Neural progenitor cell (in vitro differentiated cells): Measurements from ENCODE around the gene NINJ2. TPM values are rescaled to one million over a fixed set of nuclear protein-coding genes. Genes with fewer than 3 reads are reported as not detected.

Experiments
- DNase-seq: peaks from one replicate; pipeline ENCODE4 v3.0.0-alpha.2; 2016; ENCODE audit warnings: low spot score
- H2AFZ ChIP-seq: fragments of 200-600 bp; sonication (generic); replicated peaks from 2 replicates; pipeline ENCODE4 v1.6.1; 2016; ENCODE audit warnings: antibody characterized with exemption
- H3F3A ChIP-seq: fragments of 200-600 bp; sonication (generic); 2 replicates; pipeline ENCODE4 v1.6.1; 2016; ENCODE audit warnings: antibody characterized with exemption, low read depth
- H3K27ac ChIP-seq: fragments of 200-600 bp; sonication (generic); 2 replicates; pipeline ENCODE4 v1.5.1; 2016; ENCODE audit warnings: mild to moderate bottlenecking
- H3K27me3 ChIP-seq: fragments of 200-600 bp; sonication (generic); 2 replicates; pipeline ENCODE4 v1.6.1; 2016; ENCODE audit warnings: mild to moderate bottlenecking, moderate library complexity
- H3K36me3 ChIP-seq: fragments of 200-600 bp; sonication (generic); 2 replicates; pipeline ENCODE4 v1.5.1; 2016
- H3K4me1 ChIP-seq: fragments of 200-600 bp; sonication (generic); 2 replicates; pipeline ENCODE4 v1.6.1; 2016; ENCODE audit warnings: mixed run types
- H3K4me2 ChIP-seq: fragments of 200-600 bp; sonication (generic); 2 replicates; pipeline ENCODE4 v1.6.1; 2016
- H3K4me3 ChIP-seq: fragments of 200-600 bp; sonication (generic); 2 replicates; pipeline ENCODE4 v1.5.1; 2016
- H3K79me2 ChIP-seq: fragments of 200-600 bp; sonication (generic); 2 replicates; pipeline ENCODE4 v1.6.1; 2016; ENCODE audit warnings: low read depth
- H3K9ac ChIP-seq: fragments of 200-600 bp; sonication (generic); 2 replicates; pipeline ENCODE4 v1.6.1; 2016
- H3K9me3 ChIP-seq: fragments of 200-600 bp; sonication (generic); 2 replicates; pipeline ENCODE4 v1.5.1; 2016; ENCODE audit warnings: low read depth
- H4K20me1 ChIP-seq: fragments of 200-600 bp; sonication (generic); 2 replicates; pipeline ENCODE4 v1.6.1; 2016; ENCODE audit warnings: low read depth
- H3K27ac Mint-ChIP-seq: 3 replicates; pipeline ENCODE4 v1.8.0; 2021; ENCODE audit warnings: mixed read lengths
- H3K27me3 Mint-ChIP-seq: 2 replicates; pipeline ENCODE4 v1.8.0; 2022; ENCODE audit warnings: low read depth, mild to moderate bottlenecking, inconsistent platforms, moderate library complexity, mixed read lengths; ENCODE audit not compliant: insufficient read depth
- H3K36me3 Mint-ChIP-seq: 3 replicates; pipeline ENCODE4 v1.8.0; 2021; ENCODE audit warnings: mixed read lengths
- H3K4me1 Mint-ChIP-seq: 3 replicates; pipeline ENCODE4 v1.8.0; 2021; ENCODE audit warnings: mixed read lengths
- H3K4me3 Mint-ChIP-seq: 3 replicates; pipeline ENCODE4 v1.8.0; 2021; ENCODE audit warnings: mild to moderate bottlenecking, moderate library complexity, mixed read lengths
- H3K9me3 Mint-ChIP-seq: 3 replicates; pipeline ENCODE4 v1.8.0; 2020; ENCODE audit warnings: mixed read lengths
- CTCF ChIP-seq: fragments of 200-600 bp; sonication (generic); IDR thresholded peaks from 2 replicates; pipeline ENCODE4 v1.5.1; 2017; ENCODE audit warnings: antibody characterized with exemption, mild to moderate bottlenecking
- EZH2 ChIP-seq: fragments of 200-600 bp; sonication (generic); IDR thresholded peaks from 2 replicates; pipeline ENCODE4 v1.6.1; 2017; ENCODE audit warnings: antibody characterized with exemption, mild to moderate bottlenecking, moderate library complexity
- EZH2phosphoT487 ChIP-seq: fragments of 200-600 bp; sonication (generic); IDR thresholded peaks from 2 replicates; pipeline ENCODE4 v1.6.1; 2017; ENCODE audit warnings: antibody characterized with exemption
- total RNA-seq: library from RNA; depleted of rRNA; stranded (reverse); fragments of >200 nt; gene quantifications from 2 replicates; pipeline ENCODE4 v1.2.3, GENCODE V29; 2015; ENCODE audit warnings: low replicate concordance

NINJ2 gene
- total RNA-seq, 1 donor from 2014 or later: not detected

- no peak overlapping the region for H3K9ac ChIP-seq
- H3K4me2 ChIP-seq: no peak overlapping the region
- H3K27ac ChIP-seq: no peak overlapping the region
- no peaks in the 10 kb centered on the region for H4K20me1 ChIP-seq
- no peaks in the 10 kb centered on the region for H3K36me3 ChIP-seq
- TF ChIP-seq EZH2phosphoT487 (no peak), EZH2 (no peak), CTCF (no peak)
- DNase-seq: no peak
- H3K9me3 ChIP-seq: no peaks in the 10 kb centered on the region
- H2AFZ ChIP-seq: no peak overlapping the region
- no peaks in the 10 kb centered on the region for H3K79me2 ChIP-seq
- Mint-ChIP-seq H3K27ac (no peak overlapping the region), H3K9me3 (no peaks in the 10 kb centered on the region), H3K4me1 (peaks cover 2% of the 10 kb centered on the region), H3K36me3 (no peaks in the 10 kb centered on the region), H3K4me3 (no peak overlapping the region), H3K27me3 (no peaks in the 10 kb centered on the region)
- no peaks in the 10 kb centered on the region for H3K4me1 ChIP-seq
- H3F3A ChIP-seq: no peaks in the 10 kb centered on the region
- no peak overlapping the region for H3K4me3 ChIP-seq
- no peaks in the 10 kb centered on the region for H3K27me3 ChIP-seq
Measured at GRCh38 chr12:602700-603068, 60.6 kb downstream of the NINJ2 start.

GRCh38 chr12:601976-602699, 61.1 kb downstream of the NINJ2 start:
- H3K4me3 ChIP-seq: no peak overlapping the region
- no peaks in the 10 kb centered on the region for H3K27me3 ChIP-seq
- no peak overlapping the region for H3K4me2 ChIP-seq
- no peaks in the 10 kb centered on the region for H3K79me2 ChIP-seq
- Mint-ChIP-seq H3K36me3 (no peaks in the 10 kb centered on the region), H3K4me1 (peaks cover 2% of the 10 kb centered on the region), H3K4me3 (no peak overlapping the region), H3K27me3 (no peaks in the 10 kb centered on the region), H3K27ac (no peak overlapping the region), H3K9me3 (no peaks in the 10 kb centered on the region)
- no peaks in the 10 kb centered on the region for H3K4me1 ChIP-seq
- TF ChIP-seq EZH2: no peak
- no peak for TF ChIP-seq EZH2phosphoT487
- TF ChIP-seq CTCF: no peak
- H3F3A ChIP-seq: no peaks in the 10 kb centered on the region
- no peaks in the 10 kb centered on the region for H3K36me3 ChIP-seq
- no peak overlapping the region for H3K9ac ChIP-seq
- no peaks in the 10 kb centered on the region for H3K9me3 ChIP-seq
- no peak overlapping the region for H3K27ac ChIP-seq
- no peak for DNase-seq
- H4K20me1 ChIP-seq: no peaks in the 10 kb centered on the region
- H2AFZ ChIP-seq: no peak overlapping the region

DNA sequence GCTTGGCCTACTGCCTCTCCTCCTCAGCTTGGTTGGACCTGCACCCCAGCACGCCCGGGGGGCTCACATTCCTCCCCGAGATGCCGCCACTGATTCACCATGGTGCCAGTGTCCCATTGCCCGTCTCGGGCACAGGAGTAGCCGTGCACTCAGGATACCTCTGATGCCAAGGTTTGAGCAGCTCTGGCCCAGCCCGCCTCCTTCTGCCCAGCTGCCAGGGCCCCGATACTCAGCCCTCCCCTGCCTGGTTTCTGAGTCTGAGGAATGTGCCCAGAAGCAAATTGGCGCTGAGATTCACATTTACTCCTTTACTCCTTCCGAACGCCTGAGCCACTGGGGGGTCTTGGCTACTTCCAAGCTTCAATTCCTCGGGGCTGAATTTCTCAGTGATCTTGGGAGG, 63.5 kb downstream of the NINJ2 start:
- Mint-ChIP-seq H3K4me3 (no peak overlapping the region), H3K9me3 (no peaks in the 10 kb centered on the region), H3K4me1 (peaks cover 2% of the 10 kb centered on the region), H3K27ac (no peak overlapping the region), H3K36me3 (no peaks in the 10 kb centered on the region), H3K27me3 (no peaks in the 10 kb centered on the region)
- no peak for DNase-seq
- H3K36me3 ChIP-seq: no peaks in the 10 kb centered on the region
- H3K79me2 ChIP-seq: no peaks in the 10 kb centered on the region
- H3F3A ChIP-seq: peaks cover under 1% of the 10 kb centered on the region
- H3K4me1 ChIP-seq: no peaks in the 10 kb centered on the region
- H3K9me3 ChIP-seq: no peaks in the 10 kb centered on the region
- H3K4me3 ChIP-seq: no peak overlapping the region
- TF ChIP-seq EZH2: no peak
- TF ChIP-seq EZH2phosphoT487: no peak
- no peak for TF ChIP-seq CTCF
- H4K20me1 ChIP-seq: no peaks in the 10 kb centered on the region
- H2AFZ ChIP-seq: no peak overlapping the region
- no peak overlapping the region for H3K9ac ChIP-seq
- H3K27me3 ChIP-seq: no peaks in the 10 kb centered on the region
- no peak overlapping the region for H3K27ac ChIP-seq
- H3K4me2 ChIP-seq: no peak overlapping the region
